ENCODE data around the gene EGFL6.

- TF ChIP-seq POLR2A (IDR thresholded peaks at IDR 0.05; ENCODE audit: low read depth, low read length) (no peak), POLR2AphosphoS5 (IDR thresholded peaks at IDR 0.05; ENCODE audit: low read depth, low read length) (no peak)
Measured at GRCh38 chrX:13570261-13570605, 832 bp downstream of the EGFL6 start.

All from GM12892 (cell line).